K562 treated with DMSO at 1 percent for 24 hours (cell line): Measurements from ENCODE around the gene PLA2G12B. TPM values are rescaled to one million over a fixed set of nuclear protein-coding genes. Genes with fewer than 3 reads are reported as not detected.

ENCODE experiments used
- total RNA-seq: library from RNA; unstranded; fragments of 300-600 nt; gene quantifications from 2 replicates; pipeline ENCODE4 v1.2.3, GENCODE V29; 2022; ENCODE audit warnings: low read depth; ENCODE audit not compliant: insufficient read depth

Gene PLA2G12B
- total RNA-seq: not detected in 2 replicates

GRCh38 chr10:72954596-72955554 is at the start of gene PLA2G12B:
Gene PLA2G12B (minus strand): TSS chr10:72954806. CDS start chr10:72954685, 121 bp downstream.

DNA sequence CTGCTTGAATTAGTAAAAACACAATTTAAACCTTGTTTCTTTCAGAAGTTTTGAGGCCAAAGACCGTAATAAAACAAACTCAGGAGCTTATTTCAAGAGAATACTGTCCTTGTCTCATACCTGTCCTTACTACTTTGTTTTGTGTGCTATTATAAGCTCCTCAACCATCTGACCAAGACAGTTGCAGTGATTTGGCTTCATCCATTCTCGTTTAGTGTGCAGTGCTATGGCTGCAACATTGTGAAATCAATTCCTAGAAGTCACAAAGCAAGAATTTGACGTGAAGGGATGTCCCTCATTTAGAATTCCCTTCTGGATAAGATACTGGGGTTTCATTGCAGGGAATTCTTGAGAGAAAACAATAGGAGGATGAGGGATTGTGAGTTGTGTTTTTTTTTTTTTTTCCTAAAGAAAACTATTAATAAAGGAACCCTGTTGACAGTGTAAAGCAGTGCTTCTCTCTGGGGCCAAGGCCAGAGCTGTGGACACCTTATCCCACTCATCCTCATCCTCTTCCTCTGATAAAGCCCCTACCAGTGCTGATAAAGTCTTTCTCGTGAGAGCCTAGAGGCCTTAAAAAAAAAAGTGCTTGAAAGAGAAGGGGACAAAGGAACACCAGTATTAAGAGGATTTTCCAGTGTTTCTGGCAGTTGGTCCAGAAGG is 61.3 kb downstream of the PLA2G12B start, which contains the start of gene OIT3:
Gene OIT3, plus strand, starts transcription at position 604 of the 663 bp plus-strand sequence. CDS start 60 bp downstream, outside the sequence.

Other genes starting within 250 kb of the PLA2G12B start
- gene OIT3, start 61.1 kb downstream of the PLA2G12B start, total RNA-seq: 0.21 TPM in 1 of 2 replicates, not detected in the other
- gene P4HA1, start 142.1 kb upstream of the PLA2G12B start, total RNA-seq: 23.9 and 27.2 TPM in 2 replicates
- gene NUDT13, start 155.6 kb upstream of the PLA2G12B start, total RNA-seq: 2.0 and 3.7 TPM in 2 replicates
- gene ECD, start 213.2 kb upstream of the PLA2G12B start, total RNA-seq: 20.2 and 23.1 TPM in 2 replicates
- gene FAM149B1, start 213.3 kb upstream of the PLA2G12B start, total RNA-seq: 12.7 and 16.2 TPM in 2 replicates